HG03066 (cell line): Measurements from ENCODE around the gene MAEA.
"Not testable (repeated sequence)": the region's sequence is repeated elsewhere in the genome, so short reads cannot be mapped to it uniquely, and the experiment has no call there.

Experiments
- ATAC-seq: cut with Tn5 transposase; IDR thresholded peaks from one replicate; pipeline ENCODE4 v1.9.1; 2021; ENCODE audit warnings: low read depth; ENCODE audit not compliant: unreplicated experiment

Gene MAEA

DNA sequence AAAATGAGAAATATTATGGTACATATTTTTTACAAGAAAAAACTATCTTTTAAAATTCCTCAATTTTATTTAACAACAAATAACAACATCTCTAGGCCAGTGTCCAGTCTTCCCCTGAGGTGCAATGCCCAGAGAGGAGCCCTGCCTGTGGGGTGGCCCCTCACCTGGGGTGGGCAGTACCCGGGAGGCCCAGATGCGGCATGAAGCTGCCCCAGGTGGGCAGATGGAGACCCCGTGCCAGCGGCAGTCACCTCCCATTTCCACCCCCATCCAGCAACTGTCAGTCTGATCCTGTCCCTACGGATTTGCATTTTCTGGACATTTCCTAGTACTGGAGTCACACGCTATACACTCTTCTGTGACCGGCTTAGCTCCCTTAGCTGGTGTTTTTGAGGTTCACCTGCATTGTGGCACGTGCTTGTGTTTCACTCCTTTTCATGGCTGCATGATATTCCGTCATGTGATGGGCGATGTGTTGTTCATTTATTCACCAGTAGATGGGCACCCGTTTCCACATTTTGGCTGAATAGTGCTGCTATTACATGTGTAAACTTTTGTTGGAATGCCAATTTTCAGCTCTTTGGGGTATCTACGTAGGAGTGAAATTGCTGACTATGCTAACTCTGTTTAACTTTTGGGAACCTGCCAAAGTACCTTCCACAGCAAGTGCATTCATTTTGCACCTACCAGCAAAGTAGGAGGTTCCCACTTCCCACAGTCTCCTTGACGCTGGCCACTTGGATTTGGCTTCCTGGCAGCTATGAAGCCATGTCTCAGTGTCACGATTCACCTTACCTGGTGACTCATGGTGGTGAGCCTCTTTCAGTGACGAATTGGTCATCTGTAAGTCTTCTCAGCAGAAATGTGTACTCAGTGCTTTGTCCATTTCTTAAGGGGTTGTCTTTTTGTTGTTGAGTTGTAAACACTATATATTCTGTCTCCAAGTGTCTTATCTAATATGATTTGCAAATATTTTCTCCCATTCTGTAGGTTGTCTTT is 11.7 kb upstream of the MAEA start:
- no peak for ATAC-seq

DNA sequence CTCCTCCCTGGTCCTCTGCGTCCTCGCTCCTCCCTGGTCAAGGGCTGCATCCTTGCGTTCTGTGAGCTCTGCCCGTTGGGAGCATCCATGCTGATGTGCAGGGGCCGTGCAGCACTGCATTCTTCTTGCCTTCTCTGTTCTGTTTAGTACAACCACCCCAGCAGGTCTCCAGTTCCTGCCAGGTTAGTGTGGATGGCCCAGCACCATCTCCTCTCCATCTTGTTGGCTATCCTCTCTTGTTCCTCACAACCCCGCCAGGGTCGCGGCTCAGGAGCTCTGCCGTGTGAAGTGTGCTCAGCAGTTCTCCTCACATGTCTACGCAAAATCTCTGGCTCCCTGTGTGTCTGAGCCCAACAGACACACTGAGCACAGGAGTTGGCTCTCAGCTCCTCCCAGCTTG is 10.4 kb upstream of the MAEA start:
- no peak for ATAC-seq

DNA sequence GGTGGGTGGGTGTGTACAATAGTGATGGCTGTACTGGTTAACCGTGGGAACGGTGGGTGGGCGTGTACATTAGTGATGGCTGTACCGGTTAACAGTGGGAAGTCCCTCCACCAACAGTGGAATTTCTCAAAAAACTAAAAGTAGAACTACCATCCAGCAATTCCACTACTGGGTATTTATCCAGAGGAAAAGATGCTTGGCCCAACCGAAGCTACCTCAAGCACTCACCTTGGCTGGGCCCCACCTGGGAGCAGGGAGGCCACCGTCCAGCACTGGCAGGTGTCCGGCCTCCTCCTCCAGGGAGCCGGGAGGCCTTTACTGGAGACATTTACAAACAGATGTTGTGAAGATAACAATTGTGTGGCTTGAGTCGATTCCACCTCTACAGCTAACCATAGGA is 6.0 kb upstream of the MAEA start:
- ATAC-seq, result no peak

DNA sequence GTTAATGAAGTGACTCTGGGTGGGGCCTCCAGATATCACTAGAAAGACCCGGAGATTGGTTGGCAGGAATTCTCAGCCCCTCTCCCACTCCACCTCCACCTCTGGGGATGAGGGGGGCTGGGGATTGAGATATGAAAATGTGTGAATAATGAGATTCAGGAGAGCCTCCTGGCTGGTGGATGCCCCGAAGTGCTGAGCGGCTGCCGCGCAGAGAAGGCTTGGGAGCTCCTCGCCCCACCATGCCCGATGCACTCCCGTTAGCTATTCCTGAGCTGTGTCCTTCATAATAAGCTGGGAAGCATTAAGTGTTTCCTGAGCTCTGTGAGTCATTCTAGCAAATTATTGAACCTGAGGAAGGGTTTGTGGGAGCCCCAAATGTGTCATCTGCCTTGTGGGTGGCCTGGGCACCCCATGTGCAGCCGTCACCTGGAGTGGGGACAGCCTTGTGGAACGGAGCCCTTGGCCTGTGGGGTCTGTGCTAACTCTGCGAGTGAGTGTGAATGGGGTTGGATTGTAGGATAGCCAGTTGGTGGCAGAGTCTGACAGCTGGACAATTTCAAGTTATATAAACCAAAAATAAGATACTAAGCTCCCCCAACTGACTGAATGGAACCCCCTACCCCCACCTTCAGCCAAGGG is 4.4 kb upstream of the MAEA start:
- no peak for ATAC-seq

DNA sequence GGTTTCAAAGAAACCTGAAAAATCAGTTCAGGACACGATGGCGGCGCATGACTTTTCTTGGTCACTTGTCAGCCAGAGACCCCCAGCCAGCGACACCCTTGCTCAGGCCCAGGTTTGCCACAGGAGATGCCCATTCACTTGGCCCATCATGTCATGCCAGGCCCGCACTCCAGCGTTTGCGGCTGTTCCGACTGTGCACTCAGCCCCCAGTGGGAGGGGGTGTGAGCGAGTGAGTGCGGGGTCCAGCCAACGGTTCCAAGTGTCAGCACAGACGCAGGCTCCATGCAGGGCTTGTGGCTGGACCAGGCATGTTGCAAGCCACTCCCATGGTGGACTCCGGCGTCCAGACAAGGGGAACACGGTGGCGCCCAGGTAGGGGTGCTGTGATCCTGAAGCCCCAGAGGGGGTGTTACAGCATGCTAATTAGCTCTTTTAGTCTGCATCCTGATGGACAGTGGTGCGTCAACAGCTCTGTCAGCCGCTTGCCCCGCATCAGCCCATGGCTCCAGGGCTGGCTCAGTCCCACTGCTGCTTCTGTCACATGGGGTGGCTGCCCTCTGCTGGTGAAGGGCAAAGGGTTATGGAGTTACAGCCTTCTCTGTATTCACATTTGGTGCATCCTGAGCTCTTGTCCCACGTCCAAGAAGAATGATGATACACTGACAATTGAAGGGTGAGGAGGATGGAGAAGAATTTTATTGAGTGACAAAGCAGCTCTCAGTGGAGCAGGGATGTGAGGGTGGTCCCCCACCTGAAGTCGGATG is 3.7 kb upstream of the MAEA start:
- no peak for ATAC-seq

DNA sequence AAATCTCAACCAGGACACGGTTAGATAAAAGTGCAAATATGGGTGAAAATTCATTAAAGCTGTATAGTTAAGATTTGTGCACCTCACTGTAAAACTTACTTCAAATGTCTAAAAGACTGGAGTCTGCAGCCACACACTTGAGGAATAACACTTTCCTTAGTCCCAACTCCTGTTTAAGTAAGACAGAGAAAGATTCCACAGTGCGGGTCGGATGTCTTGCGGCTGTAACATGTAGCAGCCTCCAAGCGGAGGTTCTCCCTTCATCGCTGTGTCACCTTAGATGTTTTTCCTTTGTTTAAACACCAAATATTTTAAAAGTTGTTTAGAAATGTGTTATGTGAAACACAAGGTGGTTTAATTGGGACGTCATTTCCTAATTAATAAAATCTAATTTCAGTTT is 905 bp upstream of the MAEA start:
- no peak for ATAC-seq

DNA sequence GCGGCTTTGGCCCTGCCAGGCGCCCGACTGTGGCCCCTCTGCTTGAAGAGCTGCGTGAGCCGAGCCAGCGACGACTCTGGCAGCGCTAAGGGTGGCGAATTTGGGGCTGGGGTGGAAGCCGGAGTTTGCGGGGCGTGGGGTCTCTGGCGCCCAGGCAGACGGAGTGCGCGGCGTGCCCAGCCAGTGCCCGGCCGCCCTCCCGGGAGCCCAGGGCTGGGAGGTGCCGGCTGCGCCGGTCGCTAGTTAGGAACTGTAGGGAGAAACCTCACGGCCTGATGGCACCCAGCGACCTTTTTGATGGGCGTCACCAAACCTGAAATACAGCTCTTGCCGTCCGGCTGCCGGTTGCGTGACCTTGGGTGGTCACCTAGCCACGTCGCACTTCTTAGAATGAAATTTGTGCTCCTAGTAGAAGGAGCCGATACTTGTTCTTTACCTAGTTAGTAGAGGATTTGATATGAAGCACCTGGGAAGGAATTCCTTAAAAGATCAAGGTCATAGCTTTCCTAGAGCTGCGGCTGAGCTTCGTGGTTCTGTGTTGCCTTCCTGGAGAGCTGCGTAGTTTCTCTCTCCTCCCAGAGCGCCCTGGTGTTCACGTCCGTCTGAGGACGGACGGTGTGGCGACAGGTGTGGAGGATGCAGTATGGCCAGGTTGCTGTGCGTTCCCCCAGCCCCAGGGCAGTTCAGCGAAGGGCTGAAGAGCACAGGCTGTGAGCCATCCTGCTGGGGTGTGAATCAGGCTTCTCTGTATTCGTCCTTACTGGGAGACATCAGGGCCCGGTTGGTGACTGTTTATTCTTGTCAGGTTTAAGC is 680 bp downstream of the MAEA start:
- peak; percentile 5 for ATAC-seq

DNA sequence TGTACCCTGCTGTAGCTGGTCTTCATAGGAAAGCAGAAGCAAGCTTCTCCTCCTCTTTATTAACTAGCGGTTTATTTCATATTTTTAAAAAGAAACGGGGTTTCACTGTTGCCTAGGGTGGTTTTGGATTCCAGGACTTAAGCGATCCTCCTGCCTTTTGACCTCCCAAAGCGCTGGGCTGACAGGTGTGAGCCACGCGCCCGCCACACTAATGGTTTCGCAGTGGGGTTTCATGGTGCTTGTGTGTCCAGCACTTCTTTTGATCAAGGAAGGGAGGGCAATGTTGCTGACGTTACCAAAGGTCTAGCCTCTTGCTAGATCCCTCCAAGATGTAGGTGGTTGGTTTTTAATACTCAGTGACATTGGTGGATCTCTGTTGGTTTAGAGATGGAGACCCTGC is 1.4 kb downstream of the MAEA start:
- ATAC-seq, result no peak

DNA sequence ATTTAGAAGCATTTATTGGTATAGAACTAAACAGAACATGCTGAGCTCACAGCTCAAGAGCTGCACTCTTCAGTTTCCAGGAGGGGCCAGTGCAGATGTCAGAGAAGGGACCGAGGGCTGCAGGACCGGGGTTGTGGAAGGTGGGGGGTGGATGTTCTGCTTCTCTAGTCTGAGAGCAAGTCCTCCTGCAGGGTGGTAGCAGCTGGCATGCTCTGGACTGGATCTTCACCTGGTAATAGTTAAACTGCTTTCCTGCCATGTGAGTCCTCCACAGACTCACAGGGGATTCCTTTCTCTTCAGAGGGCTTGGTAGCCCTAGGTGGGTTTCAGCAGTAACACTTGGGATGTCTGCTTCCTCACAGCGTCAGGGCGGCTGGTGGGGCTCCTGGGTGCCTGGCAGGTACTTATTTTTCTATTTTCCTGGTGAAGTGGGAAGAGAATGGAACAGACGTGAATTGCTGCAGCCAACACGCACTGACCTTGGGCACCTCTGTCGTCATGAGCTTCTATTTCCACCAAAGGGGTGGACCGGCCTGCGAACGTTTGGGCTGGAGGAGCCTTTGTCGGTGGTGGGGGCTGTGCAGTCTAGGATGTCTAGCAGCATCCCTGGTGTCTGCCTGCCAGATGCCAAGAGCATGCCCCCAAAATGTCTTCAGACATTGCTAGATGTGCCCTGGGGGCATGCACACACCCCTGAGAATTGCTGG is 2.5 kb downstream of the MAEA start:
- no peak for ATAC-seq

DNA sequence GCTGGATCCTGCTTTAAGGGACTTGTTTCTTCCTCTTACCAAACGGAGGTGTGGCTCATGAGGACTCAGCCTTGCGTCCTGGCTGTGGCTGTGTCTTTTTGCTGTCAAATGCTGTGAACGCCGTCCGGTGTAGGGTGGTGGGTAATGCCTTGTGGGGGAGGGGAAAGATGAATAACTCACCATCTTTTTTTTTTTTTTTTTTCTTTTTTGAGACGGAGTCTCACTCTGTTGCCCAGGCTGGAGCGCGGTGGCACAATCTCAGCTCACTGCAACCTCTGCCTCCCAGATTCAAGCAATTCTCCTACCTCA is 3.0 kb downstream of the MAEA start:
- ATAC-seq, result not testable (repeated sequence)

DNA sequence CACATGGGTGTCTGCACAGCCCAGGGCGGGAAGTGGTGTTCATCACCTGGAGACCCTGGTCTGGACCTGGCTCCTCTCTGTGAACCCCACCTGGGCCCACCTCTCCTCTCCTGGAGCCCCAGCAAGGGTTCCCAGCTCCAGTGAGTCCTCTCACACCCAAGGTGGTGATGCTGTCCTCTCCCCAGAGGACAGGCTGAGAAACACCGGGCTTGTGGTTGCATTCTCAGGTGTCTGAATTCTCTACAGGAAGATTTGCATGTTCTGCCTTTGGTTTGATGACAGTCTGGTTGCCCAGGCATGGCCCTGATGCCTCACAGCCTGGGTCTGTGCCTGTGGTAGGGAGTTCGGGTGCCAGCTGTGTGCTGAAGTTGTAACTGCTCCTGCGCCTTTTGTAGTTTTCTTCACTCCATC is 3.8 kb downstream of the MAEA start:
- ATAC-seq, result no peak

DNA sequence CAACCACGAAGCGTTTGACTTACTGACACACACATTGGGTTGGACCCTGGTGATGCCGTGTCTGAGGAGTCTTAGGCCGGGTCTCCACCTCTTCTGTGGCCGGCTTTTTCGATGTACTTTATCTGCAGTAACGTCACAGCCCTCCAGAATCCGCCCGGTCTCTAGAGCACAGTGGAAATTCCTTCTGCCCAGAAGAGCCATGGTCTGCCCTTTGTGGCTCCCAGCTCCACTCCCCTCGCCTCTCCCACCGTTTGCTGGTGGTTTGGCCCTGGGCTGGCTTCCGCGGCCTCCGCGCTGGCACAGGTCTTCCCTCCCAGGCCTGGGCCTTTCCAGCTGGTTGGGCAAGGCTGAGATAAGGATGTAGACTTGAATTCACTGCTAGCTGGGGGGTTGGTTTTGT is 4.3 kb downstream of the MAEA start:
- no peak for ATAC-seq

DNA sequence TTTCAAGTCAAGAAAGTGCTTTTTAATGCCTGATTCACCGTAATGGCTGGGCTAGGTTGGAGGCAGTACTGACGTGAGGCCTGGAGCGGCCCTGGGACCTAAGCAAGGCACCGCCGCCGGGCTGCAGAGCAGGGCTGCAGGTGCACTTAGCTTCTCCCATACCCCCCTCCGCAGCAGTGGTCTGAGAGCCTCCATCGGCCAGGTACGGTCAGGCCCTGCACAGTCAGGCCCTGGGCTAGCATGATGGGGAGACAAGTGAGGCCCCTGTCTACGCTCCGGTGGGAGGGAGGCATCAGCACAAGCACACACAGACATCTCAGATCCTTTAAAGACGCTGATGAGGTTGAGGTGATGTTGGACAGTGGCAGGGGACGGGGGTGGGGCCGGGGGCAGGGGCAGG is 4.7 kb downstream of the MAEA start:
- ATAC-seq, result no peak

DNA sequence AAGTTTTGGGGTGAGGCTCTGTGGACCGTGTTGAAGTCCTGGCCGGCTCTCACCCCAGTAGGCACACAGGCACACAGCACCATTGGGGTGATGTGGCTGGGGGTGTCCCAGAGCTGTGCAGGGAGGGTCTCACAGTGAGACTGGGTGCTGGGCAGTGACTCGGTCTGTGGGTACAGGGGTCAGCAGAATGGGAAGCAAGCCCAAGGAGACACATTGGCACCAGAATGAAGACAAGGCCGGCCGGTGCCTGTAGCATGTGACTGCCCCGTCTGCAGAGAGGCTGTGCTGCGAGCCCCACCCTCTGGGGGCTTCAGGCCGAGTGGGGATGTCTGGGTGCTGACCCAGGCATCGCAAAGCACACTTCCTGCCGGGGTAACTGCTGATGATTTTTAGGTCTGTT is 5.2 kb downstream of the MAEA start:
- no peak for ATAC-seq

DNA sequence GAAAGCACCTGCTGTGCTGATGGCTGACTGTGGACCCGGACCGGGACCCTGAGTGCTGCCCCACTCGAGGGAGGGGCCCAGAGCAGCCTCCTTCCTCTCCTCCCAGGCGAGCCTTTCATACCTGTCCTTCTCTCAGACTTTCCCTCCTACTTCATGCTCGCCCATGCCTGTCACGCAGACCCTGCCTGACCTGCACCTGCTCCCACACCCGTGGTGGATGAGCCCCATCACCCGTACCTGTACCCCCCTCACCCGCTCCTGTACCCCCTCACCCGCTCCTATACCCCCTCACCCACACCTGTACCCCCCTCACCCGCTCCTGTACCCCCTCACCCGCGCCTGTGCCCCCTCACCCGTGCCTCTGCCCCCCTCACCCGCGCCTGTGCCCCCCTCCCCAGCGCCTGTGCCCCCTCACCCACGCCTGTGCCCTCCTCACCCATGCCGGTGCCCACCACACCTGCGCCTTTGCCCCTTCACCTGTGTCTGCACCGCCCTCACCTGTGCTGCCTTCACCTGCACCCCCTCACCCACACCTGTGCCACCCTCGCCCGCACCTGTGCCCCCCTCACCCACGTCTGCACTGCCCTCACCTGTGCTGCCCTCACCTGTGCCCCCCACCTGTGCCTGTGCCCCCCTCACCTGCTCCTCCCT is 5.8 kb downstream of the MAEA start:
- ATAC-seq, result no peak

DNA sequence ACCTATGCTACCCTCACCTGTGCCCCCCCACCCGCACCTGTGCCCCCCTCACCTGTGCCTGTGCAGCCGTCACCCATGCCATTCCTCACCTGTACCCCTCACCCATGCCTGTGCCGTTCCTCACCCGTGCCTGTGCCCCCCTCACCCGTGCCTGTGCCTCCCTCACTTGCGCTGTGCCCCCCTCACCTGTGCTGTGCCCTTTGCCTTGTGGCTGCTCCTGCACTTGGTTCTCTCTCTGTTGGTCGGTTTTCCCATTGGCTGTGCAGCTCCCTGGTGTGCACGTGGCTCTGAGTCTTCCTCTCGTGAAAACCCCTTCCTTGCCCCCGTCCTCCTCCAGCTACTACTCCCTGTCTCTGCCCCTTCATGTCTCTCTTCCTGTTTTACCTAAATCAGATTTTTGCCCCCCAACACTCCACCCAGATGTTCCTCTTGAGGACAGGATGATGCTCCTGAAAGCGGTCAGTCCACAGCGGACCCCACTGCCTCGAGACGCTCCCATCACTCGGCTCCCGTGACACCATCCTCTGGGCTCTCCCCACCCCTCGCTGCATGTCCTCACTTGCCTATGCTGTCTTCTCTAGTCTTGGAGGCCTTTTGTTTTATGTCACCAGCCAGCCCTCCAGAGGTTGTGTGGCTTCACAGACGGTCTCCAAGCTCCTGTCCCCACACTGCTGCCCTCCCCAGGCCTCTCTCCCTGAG is 6.8 kb downstream of the MAEA start:
- ATAC-seq, result no peak

DNA sequence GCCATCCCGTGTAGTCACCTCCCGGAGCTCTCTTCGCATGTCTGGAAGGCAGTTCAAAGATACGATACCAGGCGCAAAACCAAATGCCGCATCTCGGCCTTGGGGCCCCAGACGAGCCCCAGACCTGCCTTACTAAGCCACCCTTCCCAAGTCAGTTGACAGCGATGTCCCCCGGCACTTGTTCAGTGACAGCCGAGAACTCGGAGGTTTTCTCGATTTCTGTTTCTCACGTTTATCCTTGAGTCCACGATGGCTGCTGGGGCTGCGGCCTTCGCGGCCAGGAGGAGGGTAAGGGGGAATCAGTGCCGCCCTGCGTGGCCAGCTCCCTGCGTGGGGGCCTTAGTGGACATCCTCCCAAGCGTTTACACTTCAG is 7.3 kb downstream of the MAEA start:
- ATAC-seq, result no peak

DNA sequence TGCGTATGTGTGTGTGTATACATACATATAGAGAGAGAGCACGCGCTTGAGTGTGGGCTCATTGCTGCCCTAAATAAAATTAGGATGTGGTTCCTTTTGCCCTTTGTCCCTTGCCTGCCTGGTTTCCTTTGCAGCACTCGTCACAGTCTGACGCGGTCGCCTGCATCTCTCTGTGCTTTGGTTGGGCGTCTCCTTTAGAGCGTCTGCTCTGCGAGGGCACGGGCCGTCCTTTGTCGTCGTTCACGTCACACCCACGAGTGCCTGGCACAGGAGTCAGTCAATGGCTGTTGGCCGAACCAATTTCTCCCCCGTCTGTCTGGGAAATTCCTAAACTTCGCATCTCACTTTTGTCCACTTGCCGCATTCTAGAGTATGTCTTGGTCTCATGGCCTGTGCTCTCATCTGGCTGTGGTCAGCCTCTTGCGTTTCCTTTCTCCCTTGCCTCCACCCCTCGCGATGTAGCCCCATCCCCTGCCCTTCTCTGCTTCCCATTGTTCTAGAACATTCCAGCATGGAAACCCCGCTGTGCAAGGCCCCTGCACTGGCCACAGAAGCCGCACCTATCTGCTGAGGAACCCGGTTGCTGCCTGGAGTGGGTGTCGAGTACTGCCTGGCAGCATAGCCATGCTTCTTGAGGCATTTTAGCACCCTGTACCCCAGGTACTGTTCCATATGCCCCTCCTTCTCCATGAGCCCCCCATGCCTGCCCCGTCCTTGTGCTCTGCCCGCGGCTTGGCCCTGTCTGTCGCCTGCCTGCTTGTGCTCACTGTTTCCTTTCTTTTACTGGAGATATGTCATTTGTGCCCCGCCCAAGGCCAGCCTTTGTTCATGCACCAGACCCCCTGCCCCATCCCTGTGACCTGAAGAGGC is 8.0 kb downstream of the MAEA start:
- no peak for ATAC-seq
